ENCODE measurements around the gene PPP2R2C.
A peak's percentile ranks its signal among the peaks of the same experiment; 100 is the strongest.

PPP2R2C gene

DNA sequence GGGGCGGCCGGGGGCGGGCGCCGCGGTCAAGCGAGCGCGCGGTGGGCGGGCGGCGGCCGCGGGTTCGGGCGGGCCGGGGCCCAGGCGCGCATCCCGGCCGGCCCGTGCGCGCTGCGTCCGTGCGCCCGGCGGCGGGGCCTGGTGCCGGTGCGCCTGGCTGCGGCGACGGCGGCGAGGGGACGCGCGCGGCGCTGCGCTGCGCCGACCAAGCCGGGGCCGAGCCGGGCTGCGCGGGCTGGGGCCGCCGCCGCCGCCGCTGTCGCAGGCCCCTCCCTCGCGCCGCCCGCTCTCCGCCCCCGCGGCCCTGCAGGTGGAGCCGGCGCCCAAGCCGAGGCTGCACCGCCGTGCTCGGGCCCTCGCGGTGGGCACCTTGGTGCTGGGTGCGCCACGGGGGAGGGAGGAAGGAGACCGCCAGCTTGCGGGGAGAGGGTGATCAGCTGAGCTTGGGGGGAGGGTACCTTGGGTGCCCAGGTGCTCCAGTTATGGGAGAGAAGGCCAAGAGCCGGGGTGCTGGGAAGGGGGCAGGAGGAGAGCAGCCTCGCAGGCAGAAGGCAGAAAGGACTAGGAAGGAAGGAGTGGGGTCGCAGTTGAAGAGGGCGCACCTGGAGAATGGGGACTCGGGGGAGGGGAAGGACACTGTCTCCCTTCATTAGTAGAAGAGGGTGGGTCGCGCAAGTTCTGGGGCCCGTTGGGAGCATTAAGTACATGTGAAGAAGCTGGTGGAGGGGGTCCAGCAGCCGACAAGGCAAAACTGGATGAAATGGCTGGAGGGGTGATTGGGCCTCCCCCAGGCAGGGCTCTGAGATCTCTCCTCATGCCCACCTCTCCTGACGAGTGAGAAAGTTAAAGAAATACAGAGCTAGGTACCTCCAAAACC lies at the start of gene PPP2R2C:
Gene PPP2R2C (minus strand): TSS at position 228 of the 877 bp plus-strand sequence. CDS start 385 bp downstream, outside the sequence.
- no peak for DNase-seq

DNA sequence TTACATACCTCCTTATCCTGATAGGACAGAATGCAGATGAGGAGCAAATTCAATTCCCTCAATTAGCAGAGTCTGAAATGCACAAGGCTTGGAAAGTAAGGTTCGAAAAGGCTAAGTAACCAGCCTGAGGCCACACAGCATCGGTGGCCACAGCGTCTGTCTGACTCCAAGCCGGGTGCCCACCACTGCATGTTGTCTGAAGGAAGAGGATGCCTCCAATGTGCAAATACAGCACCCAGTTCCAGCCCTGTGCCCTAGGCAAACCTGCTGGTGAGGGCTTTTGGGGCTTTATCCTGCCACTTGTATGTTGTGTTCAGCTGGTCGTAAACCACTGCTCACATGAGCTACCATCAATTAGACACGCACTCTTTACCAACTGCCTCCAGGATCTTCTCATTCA lies 48.6 kb upstream of the PPP2R2C start:
- DNase-seq, result no peak

DNA sequence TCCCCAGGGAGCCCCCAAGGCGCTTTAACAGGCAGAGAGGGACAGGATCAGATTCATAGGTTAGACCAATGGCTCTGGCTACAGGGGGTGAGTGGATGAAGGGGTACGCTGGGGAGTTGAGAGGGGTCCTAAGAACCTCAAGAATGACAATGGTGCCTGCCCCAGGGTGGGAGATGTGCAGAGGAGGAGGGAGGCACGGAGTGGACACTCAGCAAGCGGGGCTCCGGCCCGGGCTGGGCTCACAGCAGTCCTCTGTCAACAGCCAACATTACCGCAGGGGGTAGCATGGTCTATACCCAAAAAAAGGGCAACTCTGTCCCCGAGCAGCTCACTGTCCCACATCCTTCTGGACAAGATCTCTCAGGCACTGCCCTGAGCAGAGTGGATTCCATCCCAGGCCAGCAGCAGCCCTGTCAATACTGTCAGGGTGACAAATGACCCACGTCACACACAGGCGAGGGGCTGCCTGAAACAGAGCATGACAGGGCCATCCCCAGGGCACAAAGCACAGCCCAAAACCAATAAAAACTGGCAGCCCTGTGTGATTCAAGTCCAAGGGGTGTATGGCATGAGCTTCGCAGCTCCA lies 47.7 kb upstream of the PPP2R2C start:
- DNase-seq, result no peak

DNA sequence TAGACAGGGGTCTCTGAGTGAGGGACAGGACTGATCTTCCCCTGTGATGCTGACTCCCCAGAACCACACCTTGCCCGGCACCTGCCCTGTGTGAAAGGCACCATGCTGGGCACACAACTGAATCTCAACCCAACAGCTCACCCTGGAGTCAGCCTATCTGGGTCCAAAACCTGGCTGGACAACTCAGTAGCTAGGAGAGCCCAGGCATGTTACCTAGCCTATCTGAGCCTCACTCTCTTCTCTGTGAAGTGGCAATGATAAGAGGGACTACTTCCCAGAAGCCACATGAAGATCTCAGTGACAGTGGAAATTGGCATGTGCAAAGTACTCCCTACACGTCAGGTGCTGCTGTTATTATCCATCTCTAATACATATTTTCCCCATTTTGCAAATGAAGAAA lies 44.8 kb upstream of the PPP2R2C start:
- no peak for DNase-seq

- no peak for DNase-seq
Measured at GRCh38 chr4:6516762-6517161, 44.3 kb upstream of the PPP2R2C start.

DNA sequence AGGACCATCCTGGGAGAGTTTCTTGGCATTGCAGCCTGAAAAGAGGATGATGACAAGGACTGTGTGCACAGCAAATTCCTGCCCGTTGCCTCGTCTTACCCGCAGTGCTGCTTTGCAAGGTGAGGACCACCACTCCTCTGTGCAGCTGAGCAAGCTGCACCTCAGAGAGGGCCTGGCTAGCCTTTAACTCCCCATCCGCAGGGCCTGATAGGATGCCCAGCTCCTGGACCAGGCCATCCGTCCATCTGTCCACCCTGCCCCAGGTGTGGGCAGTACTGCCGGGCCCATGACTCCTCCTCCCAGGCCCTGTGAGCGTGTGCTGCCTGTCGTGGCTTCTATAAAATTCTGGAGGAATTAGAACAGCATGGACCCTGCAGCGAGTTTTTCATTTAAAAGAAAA lies 43.9 kb upstream of the PPP2R2C start:
- no peak for DNase-seq

DNA sequence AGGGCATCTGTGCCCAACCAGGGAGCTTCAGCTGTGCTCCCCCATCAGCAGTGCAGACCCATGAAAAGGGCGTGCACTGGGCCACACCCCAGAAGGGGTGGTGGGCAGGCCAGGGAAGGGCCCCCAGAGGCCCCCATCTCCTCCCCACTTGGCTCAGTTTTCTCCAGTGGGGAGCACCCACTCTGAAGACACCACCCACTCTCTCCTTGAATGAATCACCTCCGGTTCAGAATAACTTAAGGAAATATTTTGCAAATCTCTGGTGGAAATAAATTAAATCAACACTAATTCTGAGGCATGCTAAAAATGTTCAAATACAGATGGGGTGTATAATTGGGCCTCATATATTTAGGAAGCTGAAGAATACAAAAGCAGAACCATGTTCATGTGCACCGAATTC lies 41.3 kb upstream of the PPP2R2C start:
- no peak for DNase-seq

DNA sequence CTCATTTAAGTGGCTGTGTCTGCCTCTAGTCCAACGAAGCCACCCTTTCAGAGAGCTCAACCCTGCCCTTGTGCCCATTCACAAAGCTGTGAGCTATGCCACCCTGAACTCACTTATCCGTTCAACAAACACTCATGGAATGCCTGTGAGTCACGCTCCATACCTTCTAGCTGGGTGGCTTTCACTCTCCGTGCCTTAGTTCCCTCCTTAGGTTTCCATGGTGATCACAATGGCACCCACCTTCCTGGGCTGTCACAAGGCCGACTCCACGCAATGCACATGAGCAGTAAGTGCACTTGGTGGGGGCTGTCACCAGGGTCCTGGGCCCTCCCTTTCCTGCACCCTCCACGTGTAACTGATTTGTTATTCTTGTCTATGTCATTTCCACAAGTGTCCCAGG lies 37.2 kb upstream of the PPP2R2C start:
- no peak for DNase-seq

- DNase-seq, result no peak
Measured at GRCh38 chr4:6507345-6507744, 34.9 kb upstream of the PPP2R2C start.

GRCh38 chr4:6506616-6507140 lies 34.3 kb upstream of the PPP2R2C start:
- DNase-seq, result no peak

DNA sequence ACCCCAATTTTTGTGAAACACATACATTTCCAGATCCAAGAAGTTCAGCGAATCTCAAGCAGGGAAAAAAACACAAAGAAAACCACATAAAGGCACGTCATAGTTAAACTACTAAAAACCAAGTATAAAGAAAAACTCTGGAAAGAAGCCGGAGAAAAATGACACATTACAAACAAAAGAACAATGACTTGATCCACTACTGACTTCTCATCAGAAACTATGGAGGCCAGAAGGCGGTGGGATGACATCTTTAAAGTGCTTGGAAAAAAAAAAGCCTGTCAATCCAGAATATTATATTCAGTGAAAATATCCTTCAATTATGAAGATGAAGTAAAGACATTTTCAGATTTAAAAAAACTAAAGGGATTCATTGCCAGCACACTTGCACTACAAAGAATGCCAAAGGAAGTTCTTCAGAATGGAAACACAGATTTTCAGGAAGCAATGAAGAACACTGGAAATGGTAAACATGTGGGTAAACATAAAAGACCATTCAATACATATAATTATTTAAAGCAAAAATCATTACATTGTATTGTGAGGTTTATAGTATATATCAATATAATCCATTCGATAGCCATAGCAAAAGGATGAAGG lies 32.6 kb upstream of the PPP2R2C start:
- DNase-seq, result no peak

- no peak for DNase-seq
Measured at GRCh38 chr4:6502747-6503465, 30.5 kb upstream of the PPP2R2C start.

- DNase-seq, result no peak
Measured at GRCh38 chr4:6502147-6502546, 29.7 kb upstream of the PPP2R2C start.

GRCh38 chr4:6501171-6501570 lies 28.8 kb upstream of the PPP2R2C start:
- peak; percentile 28 for DNase-seq

- peak; percentile 28 for DNase-seq
Measured at GRCh38 chr4:6500481-6501140, 28.2 kb upstream of the PPP2R2C start.

DNA sequence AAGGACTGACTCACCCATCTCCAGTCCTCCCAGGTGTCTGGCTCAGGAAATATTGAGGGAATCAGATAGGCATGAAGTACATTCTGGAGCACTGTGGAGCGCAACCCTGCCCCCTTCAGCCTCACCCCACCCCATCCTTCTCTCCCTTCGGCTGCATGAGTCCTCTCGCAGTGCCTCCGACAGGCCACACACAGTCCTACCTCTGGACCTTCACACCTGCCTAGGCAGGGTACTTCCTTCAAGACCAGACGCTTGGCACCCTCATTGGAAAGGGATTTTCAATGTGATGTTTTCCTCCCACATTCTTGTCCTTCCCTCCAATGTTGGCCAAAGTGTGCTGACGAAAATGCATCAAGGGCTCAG lies 26.8 kb upstream of the PPP2R2C start:
- DNase-seq, result no peak

DNA sequence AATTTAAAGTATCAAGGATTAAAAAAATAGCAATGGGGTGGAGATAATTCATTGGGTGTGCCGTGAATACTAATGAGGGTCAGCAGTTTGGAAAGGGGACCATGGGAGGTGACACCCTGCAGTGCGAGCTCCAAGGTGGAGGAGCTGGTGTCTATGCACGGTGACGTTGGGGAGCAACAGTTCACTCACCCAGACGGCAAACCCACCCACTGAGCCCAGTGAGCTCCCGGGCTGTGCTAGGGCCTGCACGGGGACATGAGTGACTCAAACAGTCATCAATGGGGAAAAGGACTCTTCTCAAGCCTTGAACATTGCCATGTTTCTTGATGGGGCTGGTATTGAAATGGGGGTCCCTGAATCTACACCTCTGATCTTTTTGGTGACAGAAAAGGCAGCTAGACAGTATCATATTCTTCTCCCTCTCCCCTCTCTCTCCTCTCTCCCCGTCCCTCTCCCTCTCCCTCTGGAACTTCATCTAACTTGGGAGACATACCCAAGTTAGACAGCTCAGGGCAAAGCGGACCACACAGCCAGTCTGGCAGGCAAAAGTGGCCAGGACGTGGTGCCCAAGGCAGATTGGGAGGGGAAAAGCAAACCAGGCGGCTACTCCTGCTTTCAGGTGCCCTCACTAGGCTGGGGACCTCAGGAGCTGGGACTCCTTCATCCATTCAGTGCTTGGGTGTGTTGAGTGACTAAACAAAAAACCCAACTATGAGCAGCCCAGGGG lies 26.3 kb upstream of the PPP2R2C start:
- no peak for DNase-seq

DNA sequence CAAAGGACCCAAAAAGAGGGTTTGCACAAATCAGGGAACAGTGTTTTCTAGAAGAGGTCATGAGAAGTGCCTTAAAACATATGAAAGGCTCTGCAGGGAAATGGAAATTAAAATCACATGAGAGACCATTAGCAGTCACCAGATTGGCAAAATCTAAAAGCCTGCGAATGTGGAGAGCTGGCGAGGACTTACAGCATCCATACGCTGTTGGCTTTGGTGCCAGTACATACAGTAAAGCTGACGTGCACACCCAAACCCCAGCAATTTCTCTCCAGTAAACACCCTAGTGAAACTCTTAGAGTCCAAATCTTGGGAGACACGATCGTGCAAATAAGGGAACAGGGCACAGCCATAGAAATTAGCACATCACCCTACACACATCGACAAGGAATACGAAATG lies 25.4 kb upstream of the PPP2R2C start:
- no peak for DNase-seq

- DNase-seq, result no peak
Measured at GRCh38 chr4:6495736-6496135, 23.3 kb upstream of the PPP2R2C start.

- DNase-seq, result no peak
Measured at GRCh38 chr4:6495296-6495590, 22.8 kb upstream of the PPP2R2C start.

DNA sequence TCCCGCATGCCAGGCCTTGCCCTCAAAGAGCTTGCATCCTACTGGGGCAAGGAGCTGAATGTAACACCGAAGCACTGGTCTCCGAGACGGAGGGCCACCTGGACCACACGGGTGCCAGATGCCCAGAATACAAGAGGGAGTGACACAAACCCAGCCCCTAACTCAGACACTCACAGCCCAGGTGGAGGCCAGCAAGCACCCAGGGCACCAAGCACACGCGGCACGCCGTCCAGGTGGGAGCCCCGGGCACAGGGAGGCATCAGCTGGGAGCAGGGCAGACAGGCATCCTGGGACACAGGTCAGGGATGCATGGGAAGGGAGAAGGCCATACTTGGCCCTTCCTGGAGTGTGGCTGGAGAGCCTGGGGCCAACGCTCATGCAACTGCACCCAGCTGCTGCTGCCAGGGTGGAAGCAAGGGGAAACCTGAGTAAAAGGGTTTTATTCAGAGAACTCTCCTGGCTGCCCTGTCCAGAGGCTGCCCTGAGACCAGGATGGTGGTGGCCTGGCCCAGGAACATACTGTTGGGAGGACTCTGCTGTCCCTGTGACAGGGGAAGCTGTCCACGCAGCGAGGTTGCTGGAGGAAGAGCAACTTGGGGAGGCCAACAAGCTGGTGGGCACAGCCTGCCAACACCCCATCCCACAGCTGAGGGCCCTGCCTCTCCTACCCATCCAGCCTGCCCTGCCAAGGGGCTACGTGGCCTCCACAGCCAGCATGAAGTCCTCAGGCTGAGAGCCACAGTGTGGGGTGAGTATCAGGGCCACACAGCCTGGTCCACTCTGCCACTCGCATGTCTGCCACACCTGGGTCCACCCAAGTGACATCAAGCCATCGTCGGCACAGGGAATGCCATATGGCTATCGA lies 22.2 kb upstream of the PPP2R2C start:
- DNase-seq, result no peak

Data from NCI-H1694 (cell line).